Measurements from ENCODE around the gene GALNT9.

GRCh38 chr12:132253698-132254480 is 75.5 kb downstream of the GALNT9 start:
- TF ChIP-seq CTCF (IDR thresholded peaks at IDR 0.05), result no peak
- no peak for TF ChIP-seq POLR2A (IDR thresholded peaks at IDR 0.05)

Measured in lower leg skin (tissue), 3 donors.